ENCODE data around the gene KCNIP4. TPM values are rescaled to one million over a fixed set of nuclear protein-coding genes. Genes with fewer than 3 reads are reported as not detected.

KCNIP4 gene
- total and polyA plus RNA-seq, 2 donors (not counting 1 experiment from before 2014, with no cell fraction given): not detected

DNA sequence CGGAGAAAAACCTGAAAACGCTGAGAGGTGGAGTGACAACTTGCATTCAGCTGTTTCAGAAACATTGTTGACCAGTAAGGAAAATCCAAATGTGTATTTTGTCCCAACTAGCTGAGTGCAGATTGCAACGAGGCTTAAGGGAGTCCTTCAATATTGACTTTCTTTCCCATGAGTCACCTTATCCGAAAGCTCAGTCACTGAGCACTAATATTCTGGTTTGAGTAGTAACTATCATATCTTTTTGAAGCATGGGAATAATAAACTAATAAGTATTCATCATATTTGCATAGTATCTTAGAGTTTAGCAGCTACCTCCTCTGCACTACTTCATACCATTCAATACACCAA is 644.1 kb downstream of the KCNIP4 start:
- H3K4me1 Mint-ChIP-seq: no peaks in the 10 kb centered on the region
- no peaks in the 10 kb centered on the region for H3K27me3 Mint-ChIP-seq
- TF ChIP-seq EZH2 (IDR thresholded peaks at IDR 0.05; ENCODE audit: borderline replicate concordance, insufficient read depth, low read depth, low read length, poor library complexity, severe bottlenecking): no peak
- TF ChIP-seq, protein P1, sequence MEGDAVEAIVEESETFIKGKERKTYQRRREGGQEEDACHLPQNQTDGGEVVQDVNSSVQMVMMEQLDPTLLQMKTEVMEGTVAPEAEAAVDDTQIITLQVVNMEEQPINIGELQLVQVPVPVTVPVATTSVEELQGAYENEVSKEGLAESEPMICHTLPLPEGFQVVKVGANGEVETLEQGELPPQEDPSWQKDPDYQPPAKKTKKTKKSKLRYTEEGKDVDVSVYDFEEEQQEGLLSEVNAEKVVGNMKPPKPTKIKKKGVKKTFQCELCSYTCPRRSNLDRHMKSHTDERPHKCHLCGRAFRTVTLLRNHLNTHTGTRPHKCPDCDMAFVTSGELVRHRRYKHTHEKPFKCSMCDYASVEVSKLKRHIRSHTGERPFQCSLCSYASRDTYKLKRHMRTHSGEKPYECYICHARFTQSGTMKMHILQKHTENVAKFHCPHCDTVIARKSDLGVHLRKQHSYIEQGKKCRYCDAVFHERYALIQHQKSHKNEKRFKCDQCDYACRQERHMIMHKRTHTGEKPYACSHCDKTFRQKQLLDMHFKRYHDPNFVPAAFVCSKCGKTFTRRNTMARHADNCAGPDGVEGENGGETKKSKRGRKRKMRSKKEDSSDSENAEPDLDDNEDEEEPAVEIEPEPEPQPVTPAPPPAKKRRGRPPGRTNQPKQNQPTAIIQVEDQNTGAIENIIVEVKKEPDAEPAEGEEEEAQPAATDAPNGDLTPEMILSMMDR (IDR thresholded peaks at IDR 0.05): no peak
- H2AFZ ChIP-seq (ENCODE audit: insufficient read depth, low read depth, low read length, poor library complexity, severe bottlenecking): no peak overlapping the region
- H3K9me3 Mint-ChIP-seq (ENCODE audit: insufficient read depth): no peaks in the 10 kb centered on the region
- H3K9ac ChIP-seq (ENCODE audit: low read length): no peak overlapping the region
- H3K79me2 ChIP-seq (ENCODE audit: control insufficient read depth, insufficient read depth, low read length): no peaks in the 10 kb centered on the region
- H3K27ac Mint-ChIP-seq: no peak overlapping the region
- 0% methylated on average over 2 of the region's 4 CpGs for WGBS (ENCODE audit: insufficient coverage)
- ChIA-PET POLR2A (no interaction called here), CTCF (no interaction called here)
- H3K4me3 Mint-ChIP-seq: no peak overlapping the region
- H3K36me3 ChIP-seq (replicated peaks in 1 of 2; ENCODE audit: control extremely low read depth in 1 of 2, control insufficient read depth in 1 of 2, extremely low read depth in 1 of 2, insufficient read depth in 2 of 2, low read length in 1 of 2): no peaks in the 10 kb centered on the region
- H3K27me3 ChIP-seq (replicated peaks in 1 of 4; ENCODE audit: control extremely low read depth in 1 of 4, control insufficient read depth in 3 of 4, insufficient read depth in 4 of 4, low read length in 3 of 4): no peaks in the 10 kb centered on the region
- no peaks in the 10 kb centered on the region for H4K20me1 ChIP-seq (ENCODE audit: control insufficient read depth, insufficient read depth, low read length, poor library complexity, severe bottlenecking)
- no peak overlapping the region for H3K27ac ChIP-seq (ENCODE audit: low read length in 2 of 2)
- H3K4me3 ChIP-seq (ENCODE audit: control extremely low read depth in 1 of 5, extremely low read depth in 1 of 5, insufficient read depth in 1 of 5, low read depth in 2 of 5, low read length in 4 of 5): no peak overlapping the region
- peaks cover 0 to 3% (median 0%) of the 10 kb centered on the region in 3 donors for H3K9me3 ChIP-seq (ENCODE audit: control extremely low read depth in 1 of 3, control insufficient read depth in 2 of 3, insufficient read depth in 1 of 3, low read length in 2 of 3)
- no peaks in the 10 kb centered on the region for H3K4me1 ChIP-seq (ENCODE audit: control insufficient read depth in 2 of 2, insufficient read depth in 2 of 2, low read length in 2 of 2)
- no peak for DNase-seq
- ATAC-seq (ENCODE audit: low read depth): no peak
- H3K4me2 ChIP-seq (replicated peaks; ENCODE audit: low read depth, low read length, poor library complexity, severe bottlenecking): no peak overlapping the region
- intact Hi-C loops (cut with micrococcal nuclease): no loop called here

DNA sequence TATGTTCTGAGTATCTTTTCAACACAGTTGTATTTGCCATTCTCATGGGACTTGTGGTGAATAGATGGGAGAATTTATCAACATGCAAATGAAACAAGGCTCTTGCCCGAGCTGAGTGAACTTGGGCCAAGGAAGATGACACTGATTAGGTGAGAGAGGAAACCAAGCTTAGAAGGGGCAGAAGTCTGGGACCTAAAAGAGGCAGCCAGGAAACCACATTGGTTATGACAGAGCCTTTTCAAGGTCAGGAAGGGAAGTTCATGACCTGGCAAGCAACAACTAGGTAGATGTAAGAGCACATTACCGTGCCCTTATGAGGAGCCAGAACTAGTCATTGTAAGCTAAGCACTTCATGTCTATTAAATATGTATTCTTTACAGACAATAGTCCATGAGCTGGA is 658.0 kb downstream of the KCNIP4 start:
- intact Hi-C loops (cut with micrococcal nuclease): no loop called here
- H3K4me3 ChIP-seq (ENCODE audit: control extremely low read depth in 1 of 5, extremely low read depth in 1 of 5, insufficient read depth in 1 of 5, low read depth in 2 of 5, low read length in 4 of 5): no peak overlapping the region
- H3K4me1 Mint-ChIP-seq: no peaks in the 10 kb centered on the region
- no peak for TF ChIP-seq EZH2 (IDR thresholded peaks at IDR 0.05; ENCODE audit: borderline replicate concordance, insufficient read depth, low read depth, low read length, poor library complexity, severe bottlenecking)
- TF ChIP-seq, protein P1 (IDR thresholded peaks at IDR 0.05): no peak
- H3K27me3 Mint-ChIP-seq: no peaks in the 10 kb centered on the region
- H2AFZ ChIP-seq (ENCODE audit: insufficient read depth, low read depth, low read length, poor library complexity, severe bottlenecking): no peak overlapping the region
- no peak overlapping the region for H3K27ac ChIP-seq (ENCODE audit: low read length in 2 of 2)
- POLR2A ChIA-PET: no interaction called here
- no peaks in the 10 kb centered on the region for H3K79me2 ChIP-seq (ENCODE audit: control insufficient read depth, insufficient read depth, low read length)
- H3K4me3 Mint-ChIP-seq: no peak overlapping the region
- H3K36me3 ChIP-seq (replicated peaks in 1 of 2; ENCODE audit: control extremely low read depth in 1 of 2, control insufficient read depth in 1 of 2, extremely low read depth in 1 of 2, insufficient read depth in 2 of 2, low read length in 1 of 2): no peaks in the 10 kb centered on the region
- H3K4me1 ChIP-seq (ENCODE audit: control insufficient read depth in 2 of 2, insufficient read depth in 2 of 2, low read length in 2 of 2): no peaks in the 10 kb centered on the region
- DNase-seq (no peak), ATAC-seq (ENCODE audit: low read depth) (no peak)
- H3K9me3 ChIP-seq (ENCODE audit: control extremely low read depth in 1 of 3, control insufficient read depth in 2 of 3, insufficient read depth in 1 of 3, low read length in 2 of 3): peaks cover 0 to 1% (median 0%) of the 10 kb centered on the region in 3 donors
- H3K27me3 ChIP-seq (replicated peaks in 1 of 4; ENCODE audit: control extremely low read depth in 1 of 4, control insufficient read depth in 3 of 4, insufficient read depth in 4 of 4, low read length in 3 of 4): no peaks in the 10 kb centered on the region
- CTCF ChIA-PET: no interaction called here
- no peak overlapping the region for H3K27ac Mint-ChIP-seq
- H3K9ac ChIP-seq (ENCODE audit: low read length): no peak overlapping the region
- WGBS (ENCODE audit: insufficient coverage): 0% methylated on average over 1 of the region's 2 CpGs
- no peaks in the 10 kb centered on the region for H4K20me1 ChIP-seq (ENCODE audit: control insufficient read depth, insufficient read depth, low read length, poor library complexity, severe bottlenecking)
- H3K4me2 ChIP-seq (replicated peaks; ENCODE audit: low read depth, low read length, poor library complexity, severe bottlenecking): no peak overlapping the region
- peaks cover 4% of the 10 kb centered on the region for H3K9me3 Mint-ChIP-seq (ENCODE audit: insufficient read depth)
